ENCODE data around the gene TIGD1. TPM values are rescaled to one million over a fixed set of nuclear protein-coding genes. Genes with fewer than 3 reads are reported as not detected.

The TIGD1 gene
- total RNA-seq = 2.0 TPM
- long read RNA-seq = 0 reads

- intact Hi-C loops (cut with DNase I) = no loop called here
- ATAC-seq = peak; percentile 98
- peak; percentile 97 for DNase-seq (ENCODE audit: missing footprints)
Observed at GRCh38 chr2:232550354-232551249, at the start of gene TIGD1, which contains the start of gene EIF4E2. TIGD1 (minus strand) TSS chr2:232550557; CDS start chr2:232549882, 675 bp downstream. EIF4E2 (plus strand) TSS chr2:232550689; CDS start chr2:232550725, 36 bp downstream.

- ATAC-seq (no peak), DNase-seq (ENCODE audit: missing footprints) (no peak)
- intact Hi-C loops (cut with DNase I) = no loop called here
Observed at GRCh38 chr2:232598293-232598692, 47.9 kb upstream of the TIGD1 start.

DNA sequence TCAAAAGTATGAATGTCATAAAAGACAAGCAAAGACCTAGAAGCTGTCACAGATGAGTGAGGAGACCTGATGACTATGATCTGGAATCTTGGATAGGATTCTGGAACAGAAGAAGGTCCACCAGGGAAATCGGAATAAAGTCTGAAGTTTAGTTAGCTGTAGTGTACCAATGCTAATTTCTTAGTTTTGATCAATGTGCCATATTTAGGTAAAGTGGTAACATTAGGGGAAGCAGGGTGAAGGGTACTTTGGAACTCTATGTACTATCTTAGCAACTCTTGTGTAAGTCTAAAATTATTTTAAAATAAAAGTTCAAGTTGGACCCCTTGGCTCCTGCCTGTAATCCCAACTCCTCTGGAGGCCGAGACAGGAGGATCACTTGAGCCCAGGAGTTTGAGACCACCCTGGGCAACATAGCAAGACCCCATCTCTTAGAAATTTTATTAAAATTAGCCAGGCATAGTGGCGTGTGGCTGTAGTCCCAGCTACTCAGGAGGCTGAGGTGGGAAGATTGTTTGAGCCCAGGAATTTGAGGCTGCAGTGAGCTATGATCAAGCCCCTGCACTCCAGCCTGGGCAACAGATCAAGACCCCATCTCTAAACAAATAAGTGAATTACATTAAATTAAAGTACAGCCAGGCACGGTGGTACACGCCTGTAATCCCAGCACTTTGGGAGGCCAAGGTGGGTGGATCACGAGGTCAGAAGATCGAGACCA lies 47.2 kb upstream of the TIGD1 start:
- ATAC-seq (no peak), DNase-seq (ENCODE audit: missing footprints) (no peak)
- intact Hi-C loops (cut with DNase I) = no loop called here

- no peak for DNase-seq (ENCODE audit: missing footprints)
- intact Hi-C loops (cut with DNase I) = no loop called here
- no peak for ATAC-seq
Observed at GRCh38 chr2:232593982-232594381, 43.6 kb upstream of the TIGD1 start.

DNA sequence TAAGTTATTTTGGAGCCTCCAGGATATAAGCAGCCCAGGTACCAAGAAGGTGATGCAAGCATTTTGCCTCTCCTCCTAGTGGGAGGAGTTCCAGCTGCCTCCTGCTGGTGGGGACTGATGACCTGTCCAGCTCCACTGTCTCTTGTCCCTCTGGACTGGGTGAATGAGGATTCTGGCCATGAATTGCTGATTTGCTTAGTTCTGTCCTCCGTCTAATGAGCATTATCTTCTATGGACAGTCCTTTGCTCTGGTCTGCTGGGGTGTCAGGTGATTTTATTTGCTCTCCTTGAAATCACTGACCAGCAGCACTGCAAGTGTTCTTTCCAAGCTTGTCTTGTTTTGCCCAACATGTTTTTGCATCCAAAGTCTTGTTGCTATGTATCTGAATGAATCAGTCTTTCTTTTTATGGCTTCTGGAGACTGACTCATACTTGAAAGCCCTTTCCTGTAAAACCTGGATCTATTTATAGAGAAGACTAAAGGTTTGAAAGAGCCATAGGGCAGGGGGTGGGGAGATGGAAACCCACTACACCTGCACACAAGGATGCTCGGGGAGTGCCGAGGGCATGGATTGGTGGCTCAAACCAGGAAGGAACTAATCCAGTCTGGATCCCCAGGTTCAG lies 42.5 kb upstream of the TIGD1 start:
- ATAC-seq (peak; percentile 12), DNase-seq (ENCODE audit: missing footprints) (no peak)
- intact Hi-C loops (cut with DNase I) = no loop called here

GRCh38 chr2:232588680-232589585 lies 38.6 kb upstream of the TIGD1 start:
- intact Hi-C loops (cut with DNase I) = no loop called here
- ATAC-seq = peak; percentile 72
- DNase-seq (ENCODE audit: missing footprints) = no peak

DNA sequence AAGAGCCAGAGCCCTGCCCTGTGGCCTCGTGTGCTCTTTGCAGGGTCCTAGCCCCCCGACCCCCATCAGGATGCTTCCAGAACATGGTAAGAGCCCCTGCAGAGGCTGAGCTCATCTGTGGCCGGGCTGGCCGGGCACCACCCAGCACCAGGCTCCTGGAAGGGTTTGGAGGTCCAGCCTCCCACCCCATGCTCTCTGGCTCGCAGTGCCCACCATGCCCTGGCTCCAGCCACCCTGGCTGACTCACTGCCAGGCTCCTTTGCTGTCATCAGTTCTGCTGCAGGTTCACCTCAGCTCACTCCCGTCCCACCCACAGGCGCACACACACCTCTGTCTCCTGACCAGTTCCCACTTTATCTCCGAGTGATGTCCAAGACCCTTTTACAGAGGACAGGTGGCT lies 37.7 kb upstream of the TIGD1 start:
- intact Hi-C loops (cut with DNase I) = no loop called here

DNA sequence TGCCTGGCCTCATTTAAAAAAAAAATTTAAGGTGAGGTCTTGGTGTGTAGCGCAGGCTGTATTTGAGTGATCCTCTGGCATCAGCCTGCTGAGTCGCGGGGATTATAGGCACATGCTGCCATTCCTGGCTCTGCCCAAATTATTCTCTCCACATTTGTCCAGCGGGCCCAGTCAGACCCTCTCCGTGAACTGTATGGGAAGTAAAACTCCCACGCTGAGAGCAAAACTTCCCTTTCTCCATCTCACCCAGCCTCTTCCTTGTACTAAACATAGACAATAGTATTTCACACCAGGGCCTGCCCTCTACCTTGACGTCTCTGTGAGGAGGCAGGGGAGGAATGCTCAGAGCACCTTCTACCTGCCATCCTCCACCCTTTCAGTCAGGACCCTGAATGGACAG lies 37.2 kb upstream of the TIGD1 start:
- no peak for DNase-seq (ENCODE audit: missing footprints)
- intact Hi-C loops (cut with DNase I) = no loop called here
- no peak for ATAC-seq

More for the DNA sequence above, 37.7 kb upstream of the TIGD1 start:
- ATAC-seq = no peak
- DNase-seq (ENCODE audit: missing footprints) = no peak

DNA sequence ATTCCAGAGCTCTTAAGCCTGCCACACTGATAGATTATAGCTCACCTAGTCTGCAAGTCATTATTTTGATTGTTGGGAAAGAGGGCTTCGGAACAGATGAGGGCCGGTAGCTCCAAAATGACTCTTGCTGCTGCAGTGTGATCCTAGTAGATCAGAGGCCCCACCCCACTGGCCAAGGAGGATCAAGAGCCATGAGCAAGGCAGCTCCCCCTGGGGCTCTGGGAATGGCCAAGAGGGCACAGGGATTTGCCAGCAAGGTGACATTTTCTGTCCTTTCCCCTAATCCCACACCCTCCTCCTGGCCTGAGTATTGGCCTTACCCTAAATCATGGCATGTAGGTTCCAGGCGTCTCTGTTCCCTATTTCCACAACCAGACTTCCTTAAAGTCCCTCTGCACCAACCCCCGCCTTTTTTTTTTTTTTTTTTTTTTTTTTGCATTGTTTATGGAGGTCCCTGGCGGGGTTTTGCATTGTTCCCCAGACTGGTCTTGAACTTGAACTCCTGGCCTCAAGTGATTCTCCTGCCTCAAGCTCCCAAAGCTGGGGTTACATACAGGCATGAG lies 36.7 kb upstream of the TIGD1 start:
- no peak for DNase-seq (ENCODE audit: missing footprints)
- intact Hi-C loops (cut with DNase I) = no loop called here
- ATAC-seq = no peak

GRCh38 chr2:232584238-232584637 lies 33.9 kb upstream of the TIGD1 start:
- DNase-seq (ENCODE audit: missing footprints) (no peak), ATAC-seq (no peak)
- intact Hi-C loops (cut with DNase I) = no loop called here

DNA sequence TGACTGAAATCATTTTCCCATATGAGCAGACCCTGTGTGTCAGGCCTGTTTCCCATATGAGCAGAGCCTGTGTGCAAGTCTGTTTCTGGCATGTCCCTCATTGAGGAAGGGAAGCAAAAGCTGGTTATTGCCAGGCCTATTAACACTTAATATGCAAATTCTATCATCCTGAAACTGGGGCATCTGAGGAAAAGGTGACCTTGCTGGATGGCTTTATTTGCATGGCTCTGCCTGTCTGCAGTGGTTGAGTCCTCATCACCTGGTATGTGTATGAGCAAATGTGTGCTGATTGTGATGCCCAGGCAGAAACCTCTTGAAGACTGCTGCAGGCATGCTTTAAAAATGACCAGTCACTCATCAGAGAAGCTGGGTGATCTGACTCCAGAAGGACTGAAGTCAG lies 31.4 kb upstream of the TIGD1 start:
- intact Hi-C loops (cut with DNase I) = no loop called here
- ATAC-seq (peak; percentile 6), DNase-seq (ENCODE audit: missing footprints) (no peak)

- intact Hi-C loops (cut with DNase I) = no loop called here
- ATAC-seq = no peak
Observed at GRCh38 chr2:232580648-232580981, 30.3 kb upstream of the TIGD1 start.

DNA sequence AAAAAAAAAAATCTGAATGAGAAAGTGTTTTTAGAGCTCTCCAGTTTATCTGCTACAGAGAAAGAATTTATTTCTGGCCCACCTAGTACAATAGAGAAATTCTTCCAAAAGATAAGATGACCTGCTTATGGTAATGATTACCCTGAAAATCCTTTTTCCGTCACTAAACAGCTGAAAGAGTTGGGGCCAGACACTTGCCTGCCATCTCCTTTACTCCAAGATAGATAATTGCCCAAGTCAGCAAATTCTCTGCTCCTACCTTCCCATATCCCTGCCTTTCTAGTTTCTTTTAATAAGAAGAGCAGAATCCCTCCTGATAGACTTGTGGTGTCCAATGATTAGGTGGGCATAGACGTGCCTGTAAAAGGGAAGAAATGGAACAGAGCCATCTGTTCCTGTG lies 28.3 kb upstream of the TIGD1 start:
- ATAC-seq (no peak), DNase-seq (ENCODE audit: missing footprints) (no peak)
- intact Hi-C loops (cut with DNase I) = no loop called here

More at GRCh38 chr2:232580648-232580981, 30.3 kb upstream of the TIGD1 start:
- no peak for DNase-seq (ENCODE audit: missing footprints)

GRCh38 chr2:232577841-232578240 lies 27.5 kb upstream of the TIGD1 start:
- intact Hi-C loops (cut with DNase I) = no loop called here
- ATAC-seq = no peak
- no peak for DNase-seq (ENCODE audit: missing footprints)

DNA sequence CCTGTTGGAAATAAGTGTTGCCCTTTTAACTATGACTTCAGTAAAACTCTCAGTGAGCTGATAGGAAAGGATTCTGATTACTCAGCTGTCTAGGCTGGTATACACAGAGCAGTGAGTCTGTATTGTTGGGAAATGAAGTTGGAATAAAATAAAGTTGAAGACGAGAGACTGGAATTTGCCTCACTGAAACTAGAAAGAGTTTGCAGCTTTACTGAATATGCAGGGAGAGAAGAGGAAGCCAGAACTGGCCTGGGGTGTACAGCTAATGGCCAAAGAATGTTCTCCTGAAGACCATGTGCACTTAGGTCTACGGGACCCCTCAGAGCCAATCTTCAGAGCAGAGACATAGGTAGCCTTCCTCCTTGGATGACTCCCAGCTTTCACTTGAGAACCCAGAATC lies 26.6 kb upstream of the TIGD1 start:
- DNase-seq (ENCODE audit: missing footprints) = no peak
- ATAC-seq = no peak
- intact Hi-C loops (cut with DNase I) = no loop called here

GRCh38 chr2:232575404-232575746 lies 25.0 kb upstream of the TIGD1 start:
- intact Hi-C loops (cut with DNase I) = no loop called here
- DNase-seq (ENCODE audit: missing footprints) (no peak), ATAC-seq (no peak)

- intact Hi-C loops (cut with DNase I) = no loop called here
- ATAC-seq = no peak
Observed at GRCh38 chr2:232574674-232575403, 24.5 kb upstream of the TIGD1 start.

More at GRCh38 chr2:232574674-232575403, 24.5 kb upstream of the TIGD1 start:
- no peak for DNase-seq (ENCODE audit: missing footprints)

All from Right ventricle myocardium inferior (tissue), 1 donor.